Mammary epithelial cell (primary cell): ENCODE results near the gene FERMT3.

Experiments
- CTCF ChIP-seq, 2 donors: IDR thresholded peaks in 1 of 2; conservative IDR thresholded peaks in 1 of 2; 2 replicates each; pipeline ENCODE4 v1.5.1; 2011 to 2012; ENCODE audit warnings: inconsistent platforms in 2 of 2, low read length in 2 of 2, mild to moderate bottlenecking in 2 of 2, control low read depth in 1 of 2, low read depth in 1 of 2; ENCODE audit not compliant: insufficient read depth in 1 of 2; ENCODE audit errors: extremely low read depth in 1 of 2
- EZH2 ChIP-seq: IDR thresholded peaks from 2 replicates; pipeline ENCODE4 v1.6.1; 2012; ENCODE audit warnings: low read length, inconsistent platforms, borderline replicate concordance

DNA sequence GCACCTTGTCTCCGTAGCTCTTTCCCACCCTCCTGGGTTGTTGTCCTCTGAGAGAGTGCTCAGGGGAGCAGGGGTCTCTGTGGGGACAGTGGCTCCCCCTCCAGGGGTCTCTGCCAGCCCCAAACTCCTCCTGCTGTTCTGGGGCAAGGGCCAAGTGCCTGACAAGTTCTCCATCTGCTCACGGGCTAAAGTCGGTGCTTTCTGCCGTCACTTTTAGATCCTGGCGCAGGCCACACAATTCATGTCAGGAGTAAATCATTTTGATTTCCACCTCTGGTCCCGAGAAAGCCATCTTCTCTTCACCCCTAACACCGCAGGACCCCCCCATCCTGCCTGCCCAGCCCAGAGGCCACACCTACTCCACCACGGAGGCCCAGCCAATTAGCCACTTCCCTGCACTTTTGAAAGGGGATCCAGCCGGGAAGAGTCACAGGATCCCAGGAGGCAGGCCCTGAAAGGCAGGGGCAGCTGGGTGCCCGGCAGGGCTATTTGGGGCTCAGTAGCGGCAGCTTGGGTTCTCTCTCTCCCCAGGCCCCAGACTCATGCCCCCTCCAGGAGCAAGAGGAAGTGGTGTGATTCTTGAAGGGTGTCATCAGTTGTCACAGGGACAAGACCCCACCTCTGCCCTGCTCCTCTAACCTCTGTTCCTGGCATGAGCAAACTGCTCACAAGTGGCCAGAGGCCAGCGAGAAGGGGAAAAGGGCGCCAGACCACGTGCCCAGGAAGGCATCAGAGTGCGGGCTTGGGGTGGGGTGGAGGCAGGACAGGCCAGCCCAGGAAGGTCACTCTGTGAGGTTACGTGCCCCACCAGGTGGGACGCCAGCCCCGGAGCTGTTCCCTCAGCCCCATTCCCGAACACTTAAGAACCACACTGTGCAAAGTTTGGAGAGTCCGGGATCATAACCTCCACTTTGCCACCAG lies 41.9 kb upstream of the FERMT3 start:
- TF ChIP-seq CTCF (conservative IDR thresholded peaks at IDR 0.05 in 1 of 2, IDR thresholded peaks at IDR 0.05 in 1 of 2; ENCODE audit: extremely low read depth in 1 of 2, insufficient read depth in 1 of 2, low read depth in 1 of 2, low read length in 2 of 2), result no peak
- TF ChIP-seq EZH2, result no peak
